ENCODE data around the gene IFT20. TPM values are rescaled to one million over a fixed set of nuclear protein-coding genes. Genes with fewer than 3 reads are reported as not detected.
A peak's percentile ranks its signal among the peaks of the same experiment; 100 is the strongest.

Gene IFT20
- total and polyA plus RNA-seq, 2 of the 13 experiments (the other 11 are each of a cell fraction or from before 2014, with no cell fraction given) = 28.0 to 37.8 TPM

GRCh38 chr17:28317966-28318758 is 17.1 kb downstream of the IFT20 start (continued):
- no peak for TF ChIP-seq GMEB1 (CRISPR knock-in tag; IDR thresholded peaks at IDR 0.05; ENCODE audit: borderline replicate concordance)
- no peak for TF ChIP-seq ZBTB44 (CRISPR knock-in tag; IDR thresholded peaks at IDR 0.05)
- no peak for TF ChIP-seq MAFK (conservative IDR thresholded peaks at IDR 0.05 in 1 of 2, IDR thresholded peaks at IDR 0.05 in 1 of 2; ENCODE audit: low read length in 2 of 2)
- TF ChIP-seq HINFP (CRISPR knock-in tag; IDR thresholded peaks at IDR 0.05; ENCODE audit: low read depth) = no peak
- 0 out of 2 replicates have a peak, but pooled peaks have one; percentile 12 for TF ChIP-seq BORCS8-MEF2B (CRISPR knock-in tag; IDR thresholded peaks at IDR 0.05)
- 0 out of 2 replicates have a peak, but pooled peaks have one; percentile 49 for TF ChIP-seq NCOA1 (CRISPR knock-in tag; IDR thresholded peaks at IDR 0.05)
- no peak for TF ChIP-seq SOX6 (IDR thresholded peaks at IDR 0.05)
- no peak for TF ChIP-seq SOX6 (CRISPR knock-in tag; IDR thresholded peaks at IDR 0.05)
- no peak for TF ChIP-seq KLF11 (CRISPR knock-in tag; IDR thresholded peaks at IDR 0.05)
- TF ChIP-seq TEF (CRISPR knock-in tag; IDR thresholded peaks at IDR 0.05) = no peak
- TF ChIP-seq ZMAT5 (CRISPR knock-in tag; IDR thresholded peaks at IDR 0.05; ENCODE audit: borderline replicate concordance, low read depth) = 0 out of 2 replicates have a peak, but pooled peaks have one; percentile 5
- no peak for TF ChIP-seq FOXA1 (IDR thresholded peaks at IDR 0.05)
- TF ChIP-seq FOXA1 (CRISPR knock-in tag; IDR thresholded peaks at IDR 0.05) = 0 out of 2 replicates have a peak, but pooled peaks have one; percentile 4
- no peak for TF ChIP-seq ZNF318 (CRISPR knock-in tag; IDR thresholded peaks at IDR 0.05)

Measured in HepG2 (cell line).